ENCODE results near the gene OR10R2.

Gene OR10R2

DNA sequence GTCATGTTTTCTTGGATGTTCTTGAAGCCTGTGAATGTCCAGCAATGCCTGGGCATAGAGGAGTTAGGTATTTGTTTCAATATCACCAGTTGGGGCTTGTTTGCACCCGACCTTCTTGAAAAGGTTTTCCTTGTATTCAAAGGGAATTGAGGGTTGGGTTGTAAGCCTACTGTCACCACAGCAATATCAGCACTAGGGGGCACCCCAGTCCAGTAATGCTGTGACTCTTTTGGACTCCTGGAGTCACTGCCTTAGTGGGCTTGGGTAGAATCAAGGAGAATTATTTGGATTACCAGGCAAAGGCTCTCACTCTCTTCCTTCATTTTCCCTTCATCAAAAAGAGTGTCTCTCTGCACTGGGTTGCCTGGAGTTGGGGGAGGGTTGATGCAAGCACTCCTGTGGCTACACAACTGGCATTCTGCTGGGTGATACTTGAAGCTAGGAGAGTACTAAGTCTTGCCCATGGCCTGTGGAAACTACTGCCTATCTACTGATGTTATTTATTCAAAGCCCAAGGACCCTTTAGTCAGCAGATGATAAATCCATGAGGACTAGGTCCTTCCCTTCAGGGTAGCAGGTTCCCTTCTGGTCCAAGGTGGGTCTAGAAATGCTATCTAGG, 34.5 kb downstream of the OR10R2 start:
- DNase-seq: peak; percentile 37 to 66
- TF ChIP-seq POLR2A (IDR thresholded peaks at IDR 0.05; ENCODE audit: low read length) (no peak), GATA1 (IDR thresholded peaks at IDR 0.05; ENCODE audit: low read depth, low read length) (no peak)

- no peak for DNase-seq
- no peak for TF ChIP-seq POLR2A (IDR thresholded peaks at IDR 0.05; ENCODE audit: low read length)
- TF ChIP-seq GATA1 (IDR thresholded peaks at IDR 0.05; ENCODE audit: low read depth, low read length): no peak
Observed at GRCh38 chr1:158507511-158507910, 35.5 kb downstream of the OR10R2 start.

DNA sequence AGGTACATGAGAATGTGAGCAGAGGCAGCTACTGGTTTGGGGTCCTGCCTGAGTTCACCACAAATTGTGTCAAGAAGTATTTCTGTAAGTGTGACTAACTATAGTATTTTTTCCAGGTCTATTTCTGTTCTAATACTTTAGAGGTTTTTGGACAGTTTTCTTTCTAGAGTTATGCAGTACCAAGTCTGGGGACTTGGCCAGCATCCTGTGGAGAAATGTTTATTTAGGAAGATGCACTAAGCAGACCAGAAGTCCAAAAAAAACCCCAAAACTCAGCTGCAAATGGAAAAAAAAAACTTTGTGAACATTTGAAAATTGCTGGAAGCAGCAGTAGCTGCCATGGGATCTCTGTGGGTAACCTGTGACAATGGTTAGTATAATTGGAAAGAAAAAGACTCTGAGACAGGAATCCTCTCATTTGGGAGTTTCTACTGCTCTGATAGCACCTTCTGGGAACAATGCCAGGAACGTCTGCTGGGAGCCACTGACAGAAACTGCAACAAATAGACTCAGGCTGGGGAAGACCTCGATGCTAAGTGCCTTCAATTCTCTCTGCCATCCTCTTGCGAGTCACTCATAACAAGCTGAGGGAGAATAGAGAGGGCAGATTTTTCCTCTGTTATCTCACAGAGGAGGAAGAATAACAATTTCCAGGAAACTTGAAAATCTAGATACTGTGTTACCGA, 37.6 kb downstream of the OR10R2 start:
- no peak for DNase-seq
- TF ChIP-seq POLR2A (IDR thresholded peaks at IDR 0.05; ENCODE audit: low read length) (no peak), GATA1 (IDR thresholded peaks at IDR 0.05; ENCODE audit: low read depth, low read length) (no peak)

- DNase-seq: no peak
- TF ChIP-seq POLR2A (IDR thresholded peaks at IDR 0.05; ENCODE audit: low read length): no peak
- no peak for TF ChIP-seq GATA1 (IDR thresholded peaks at IDR 0.05; ENCODE audit: low read depth, low read length)
Observed at GRCh38 chr1:158516966-158517365, 44.9 kb downstream of the OR10R2 start.

- TF ChIP-seq POLR2A (IDR thresholded peaks at IDR 0.05; ENCODE audit: low read length) (no peak), GATA1 (IDR thresholded peaks at IDR 0.05; ENCODE audit: low read depth, low read length) (no peak)
- no peak for DNase-seq
Observed at GRCh38 chr1:158520021-158520420, 48.0 kb downstream of the OR10R2 start.

- TF ChIP-seq POLR2A (IDR thresholded peaks at IDR 0.05; ENCODE audit: low read length): no peak
- no peak for TF ChIP-seq GATA1 (IDR thresholded peaks at IDR 0.05; ENCODE audit: low read depth, low read length)
- no peak for DNase-seq
Observed at GRCh38 chr1:158520955-158521665, 49.1 kb downstream of the OR10R2 start.

DNA sequence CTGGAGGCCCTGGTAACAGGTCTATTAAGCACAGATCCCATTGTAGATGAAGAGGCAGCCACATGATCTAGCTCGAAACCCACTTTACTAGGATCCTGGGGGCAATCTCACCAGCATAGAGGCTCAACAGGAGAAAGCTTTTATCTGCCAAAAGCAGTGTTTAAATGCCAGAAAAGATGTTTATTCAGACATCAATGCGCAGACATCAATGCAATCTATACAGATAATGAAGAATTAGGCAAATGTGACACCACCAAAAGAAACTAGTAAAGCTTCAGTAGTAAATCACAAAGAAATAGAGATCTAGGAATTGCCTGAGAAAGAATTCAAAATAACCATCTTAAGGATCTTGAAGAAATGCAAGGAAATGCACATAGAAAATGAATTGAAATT, 49.6 kb downstream of the OR10R2 start:
- TF ChIP-seq POLR2A (IDR thresholded peaks at IDR 0.05; ENCODE audit: low read length): no peak
- TF ChIP-seq GATA1 (IDR thresholded peaks at IDR 0.05; ENCODE audit: low read depth, low read length): no peak
- DNase-seq: no peak

DNA sequence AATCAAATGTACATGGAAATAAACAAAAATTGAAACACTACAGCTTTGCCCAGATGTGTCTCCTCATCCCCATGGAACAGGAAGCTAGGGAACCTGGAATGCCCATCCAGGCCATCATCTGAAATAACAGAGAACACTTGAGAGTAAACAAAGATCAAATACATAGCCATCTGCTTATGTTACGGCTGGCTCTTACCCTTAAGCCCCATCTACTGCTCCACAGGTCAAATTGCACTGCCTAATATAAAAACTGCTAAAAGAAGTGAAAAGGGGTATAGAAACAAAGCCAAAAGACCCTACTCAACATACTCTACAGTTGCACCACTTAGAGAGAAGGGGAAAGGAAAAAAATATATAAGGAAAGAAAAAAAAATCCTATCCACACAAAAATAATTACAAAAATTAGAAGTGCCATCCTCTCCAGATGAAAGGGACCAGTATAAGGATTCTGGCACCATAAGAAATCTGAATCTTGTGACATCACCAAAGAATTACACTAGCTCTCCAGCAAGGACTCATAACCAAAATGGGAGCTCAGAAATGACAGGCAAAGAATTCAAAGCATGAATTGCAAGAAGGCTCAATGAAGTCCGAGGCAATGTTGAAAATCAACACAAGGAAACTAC, 55.3 kb downstream of the OR10R2 start:
- TF ChIP-seq GATA1 (IDR thresholded peaks at IDR 0.05; ENCODE audit: low read depth, low read length) (no peak), POLR2A (IDR thresholded peaks at IDR 0.05; ENCODE audit: low read length) (no peak)
- peak; percentile 41 to 61 for DNase-seq

All from erythroblast (primary cell).